NOMO-1 (cell line): ENCODE data around the gene RGS5.

Experiments used
- DNase-seq, 2 experiments: peaks; one replicate each; lab custom pipeline; 2025; ENCODE audit not compliant: unreplicated experiment in 2 of 2; lab: John Stamatoyannopoulos, UW

Gene RGS5

DNA sequence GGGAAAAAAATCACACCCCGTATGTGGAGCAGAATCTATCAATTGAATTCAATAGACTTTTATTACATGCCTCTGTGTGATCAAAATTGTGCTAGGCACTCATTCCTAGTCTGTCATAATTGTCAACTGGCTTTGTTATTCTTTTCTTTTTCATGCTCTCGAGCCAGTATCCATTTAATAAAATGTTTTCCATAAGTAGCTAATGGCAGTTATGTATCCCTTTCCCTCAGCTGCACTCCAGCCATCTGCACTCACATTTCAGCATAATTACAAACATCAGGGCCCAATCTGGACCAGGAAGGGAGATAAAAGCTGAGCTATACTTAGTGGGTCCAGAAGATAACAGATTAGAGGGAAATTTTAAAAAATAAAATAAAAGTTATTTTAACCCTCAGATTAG lies 15.9 kb downstream of the RGS5 start:
- DNase-seq = no peak

DNA sequence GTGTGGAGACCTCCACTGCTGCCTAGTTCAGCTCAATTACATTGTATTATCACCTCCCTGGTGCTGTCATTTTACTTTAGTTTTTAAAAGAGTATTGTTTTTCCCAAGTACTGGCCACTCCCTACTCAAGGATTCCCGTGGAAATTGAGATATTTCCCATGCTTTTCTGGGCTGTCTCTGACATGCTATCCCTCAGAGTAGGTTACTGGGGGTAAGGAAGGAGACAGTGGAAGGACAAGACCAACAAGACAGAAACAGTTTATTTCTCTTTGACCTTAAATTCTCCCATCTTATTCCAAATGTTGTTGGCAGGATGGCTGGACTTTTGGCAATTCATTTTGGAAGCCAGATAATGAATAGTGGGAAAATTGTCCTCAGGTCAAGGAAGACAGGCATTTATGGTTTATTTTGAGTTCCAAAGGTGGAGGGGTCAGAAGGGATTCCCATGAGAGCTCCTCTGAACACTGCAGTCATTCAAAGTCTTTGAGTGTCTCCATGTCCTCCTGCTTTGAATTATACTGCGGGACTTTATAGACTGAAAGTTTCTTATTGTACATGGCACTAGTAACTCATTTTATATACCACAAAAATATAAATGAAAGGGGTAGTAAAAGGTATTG lies 20.3 kb downstream of the RGS5 start:
- no peak for DNase-seq

DNA sequence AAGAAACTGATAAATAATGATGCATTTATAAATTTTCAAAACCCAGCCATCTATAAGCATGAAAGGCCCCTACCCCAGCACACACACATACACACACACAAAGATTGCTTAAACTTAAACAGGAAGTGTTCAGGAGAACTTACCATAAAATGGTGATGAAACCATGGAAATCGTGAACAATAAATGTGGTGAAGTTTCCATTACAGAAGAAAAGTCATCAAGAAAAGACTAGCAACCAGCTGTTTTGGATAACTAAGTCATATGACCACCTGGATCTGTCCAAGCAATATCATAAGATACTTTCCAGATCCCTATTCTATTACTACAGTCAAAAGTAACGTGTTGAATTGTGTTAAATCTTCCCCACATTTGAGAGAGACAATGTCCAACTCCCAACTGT lies 24.1 kb downstream of the RGS5 start:
- DNase-seq = peak; percentile 62 to 63

DNA sequence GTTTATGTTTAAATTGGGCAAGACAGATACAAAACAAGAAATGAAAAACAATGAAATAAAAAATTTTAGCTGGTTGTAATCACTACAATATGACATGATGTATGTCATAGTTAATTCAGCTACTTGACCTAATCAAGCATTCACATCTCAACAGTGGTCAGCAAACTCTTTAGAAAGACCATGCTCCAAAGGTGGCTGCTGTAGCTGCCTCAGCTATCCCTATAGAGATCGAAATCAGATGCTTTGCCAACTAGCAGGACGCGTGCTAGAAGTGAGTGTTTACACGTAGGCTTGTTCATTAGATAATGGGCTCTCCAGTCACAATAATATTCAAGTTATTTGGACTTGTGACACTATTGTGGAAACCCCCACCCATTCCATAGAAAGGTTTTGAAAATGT lies 25.9 kb downstream of the RGS5 start:
- no peak for DNase-seq

DNA sequence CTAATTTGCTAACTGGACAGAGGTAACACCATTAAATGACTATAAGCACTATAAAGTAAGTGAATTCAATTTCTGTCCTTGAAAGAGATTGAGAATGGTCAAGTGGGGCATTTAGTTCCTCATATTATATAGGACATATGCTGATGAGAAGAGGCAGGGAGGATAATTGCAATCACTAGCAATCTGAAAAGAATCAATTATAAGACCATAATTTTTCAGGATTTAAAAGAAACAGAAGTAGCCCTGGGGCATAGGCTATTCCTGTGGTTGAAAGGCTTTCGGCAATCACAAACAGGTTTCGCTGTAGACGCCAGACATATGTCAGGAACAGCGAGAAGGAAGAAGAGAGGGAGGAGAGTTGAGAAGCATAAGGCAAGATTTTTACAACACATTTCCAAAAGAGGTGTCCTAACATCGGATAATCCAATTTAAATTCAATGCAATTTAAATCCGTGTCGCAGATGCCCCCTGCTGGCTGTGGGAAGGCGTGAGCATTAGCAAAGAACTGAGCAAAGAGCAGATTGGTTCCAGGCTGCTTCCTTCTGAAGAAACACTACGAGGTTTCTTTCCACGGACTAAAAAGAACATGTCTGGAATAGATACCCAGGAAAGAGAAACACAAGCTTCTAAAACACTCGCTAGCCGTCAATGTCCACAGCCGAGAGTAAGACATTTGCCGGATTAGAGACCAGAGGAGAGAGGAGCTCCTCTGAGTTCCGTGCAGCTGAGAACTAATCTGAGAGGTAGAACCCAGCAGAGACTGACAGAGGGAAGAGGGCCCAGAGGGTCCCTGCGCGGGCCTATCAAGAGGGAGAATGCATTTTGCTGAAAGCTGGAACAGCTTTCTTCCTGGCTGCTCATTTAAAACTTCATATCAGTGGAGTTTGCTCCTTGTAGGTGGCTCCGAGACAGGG lies 27.9 kb downstream of the RGS5 start:
- DNase-seq = peak in 1 of 2 experiments; percentile 31

DNA sequence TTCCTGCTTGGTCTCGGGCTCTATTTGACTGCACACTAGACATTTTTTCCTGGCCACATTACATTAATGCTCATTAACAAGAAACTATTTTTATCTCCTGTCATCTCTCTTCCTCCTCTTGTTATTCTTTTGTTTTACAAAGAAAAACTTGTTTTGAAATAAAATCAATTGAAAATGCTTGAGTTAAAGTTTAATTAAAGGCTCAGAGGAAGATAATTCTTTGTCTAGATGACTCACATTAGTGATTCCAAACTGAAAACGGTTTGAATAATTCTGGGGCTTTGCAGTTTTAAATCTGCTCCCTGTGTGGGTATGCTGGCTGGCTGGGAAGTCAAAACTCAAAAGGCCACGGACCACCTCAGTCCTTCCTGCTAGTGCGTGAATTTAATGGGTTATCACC lies 29.6 kb downstream of the RGS5 start:
- no peak for DNase-seq

DNA sequence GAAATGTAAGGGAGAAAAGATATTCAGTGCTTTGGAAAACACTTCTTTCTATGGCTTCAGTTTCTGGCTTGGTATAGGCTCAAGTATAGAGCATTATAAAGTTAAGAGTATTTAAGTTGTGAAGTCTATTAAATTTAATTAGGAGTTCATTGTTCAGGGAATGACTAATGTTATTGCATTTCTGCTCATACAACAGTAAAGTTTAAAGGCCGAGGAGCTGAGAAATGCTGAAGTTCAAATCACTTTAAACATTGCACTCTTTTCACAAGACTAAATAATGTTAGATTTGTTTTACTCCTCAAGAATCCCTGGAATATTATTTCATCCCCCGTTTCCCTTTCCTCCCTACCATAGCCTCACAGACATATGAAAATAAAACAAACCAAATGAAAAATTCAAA lies 30.1 kb downstream of the RGS5 start:
- no peak for DNase-seq

DNA sequence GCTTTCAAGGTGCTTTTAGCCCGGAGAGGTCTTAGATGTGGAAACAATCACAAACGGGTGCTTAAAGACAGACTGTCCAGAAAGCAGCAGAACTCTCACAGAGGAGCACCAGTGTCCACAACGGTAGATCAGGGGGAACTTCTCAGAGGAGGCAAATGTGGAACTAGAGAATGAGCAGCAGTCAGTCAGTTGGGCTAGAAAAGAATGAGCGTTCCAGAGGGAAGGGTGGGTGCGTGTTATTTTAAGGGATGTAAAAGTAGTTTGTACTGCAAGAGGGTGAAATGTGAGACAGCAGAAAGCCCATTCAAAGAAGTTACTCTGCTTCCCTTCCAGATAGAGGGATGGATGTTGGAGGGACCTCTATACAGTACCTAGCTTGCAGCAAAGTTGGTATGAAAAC lies 30.9 kb downstream of the RGS5 start:
- DNase-seq = peak in 1 of 2 experiments; percentile 1

DNA sequence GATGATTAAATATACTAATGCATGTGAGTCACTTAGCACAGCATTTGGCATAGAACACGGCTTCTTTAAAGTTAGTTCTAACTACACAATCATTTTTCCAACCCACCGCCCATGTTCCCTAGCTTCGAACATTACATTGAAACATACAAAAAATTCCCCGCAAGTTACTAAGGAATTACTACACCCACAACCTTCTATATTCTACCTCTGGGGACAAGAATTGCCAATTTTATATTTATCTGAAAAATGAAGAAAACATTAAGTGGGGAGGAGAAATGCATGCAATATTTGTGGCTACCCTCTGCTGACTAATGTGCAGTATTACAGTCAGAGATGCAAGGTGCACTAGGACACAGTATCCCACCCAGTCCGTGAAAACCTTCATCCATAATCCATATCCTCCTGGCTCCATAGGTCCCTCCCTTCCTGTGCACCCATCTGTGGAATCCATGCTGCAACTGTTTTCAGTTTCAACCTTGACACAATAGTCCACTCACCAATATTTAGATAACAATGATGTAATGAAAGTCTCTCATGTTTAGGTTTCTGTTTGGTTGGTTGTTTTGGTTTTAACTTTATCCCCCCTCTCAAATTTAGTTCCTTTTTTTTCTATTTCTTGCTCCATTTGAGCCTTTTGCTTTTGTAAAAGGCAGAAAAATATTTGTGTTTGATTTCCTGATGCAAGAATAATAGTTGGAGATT lies 31.6 kb downstream of the RGS5 start:
- DNase-seq = no peak

DNA sequence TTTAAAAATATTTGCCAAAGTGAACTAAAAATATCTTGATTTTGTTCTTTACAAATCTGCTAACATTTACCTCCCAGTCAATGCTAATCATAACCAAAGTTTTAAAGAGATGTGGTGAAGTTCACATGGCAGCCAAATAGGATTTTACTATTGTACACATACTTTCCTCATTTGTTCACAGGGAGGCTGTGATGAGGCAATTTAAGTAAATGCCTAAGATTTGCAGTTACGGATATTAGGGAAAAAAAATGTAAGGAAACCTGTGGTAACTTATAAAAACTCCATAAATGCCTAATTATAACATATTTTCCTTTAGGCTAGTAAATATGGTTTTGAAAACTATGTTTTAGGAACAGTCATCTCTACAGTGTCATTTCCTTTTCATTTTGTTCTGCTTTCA lies 32.4 kb downstream of the RGS5 start:
- DNase-seq = no peak

DNA sequence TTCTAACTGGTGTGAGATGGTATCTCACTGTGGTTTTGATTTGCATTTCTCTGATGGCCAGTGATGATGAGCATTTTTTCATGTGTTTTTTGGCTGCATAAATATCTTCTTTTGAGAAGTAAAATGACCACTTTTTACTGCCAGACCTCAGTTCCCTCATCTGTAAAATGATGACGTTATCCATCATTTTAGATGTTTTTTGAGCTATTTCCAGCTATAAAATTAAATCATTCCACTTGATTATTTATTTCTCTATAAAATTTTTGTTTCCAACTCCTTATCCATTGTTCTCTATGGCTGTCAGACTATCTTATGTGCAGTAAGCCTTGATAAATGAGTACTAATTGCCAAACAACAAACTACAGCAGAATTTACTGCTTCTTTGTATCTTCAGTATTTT lies 33.2 kb downstream of the RGS5 start:
- no peak for DNase-seq

DNA sequence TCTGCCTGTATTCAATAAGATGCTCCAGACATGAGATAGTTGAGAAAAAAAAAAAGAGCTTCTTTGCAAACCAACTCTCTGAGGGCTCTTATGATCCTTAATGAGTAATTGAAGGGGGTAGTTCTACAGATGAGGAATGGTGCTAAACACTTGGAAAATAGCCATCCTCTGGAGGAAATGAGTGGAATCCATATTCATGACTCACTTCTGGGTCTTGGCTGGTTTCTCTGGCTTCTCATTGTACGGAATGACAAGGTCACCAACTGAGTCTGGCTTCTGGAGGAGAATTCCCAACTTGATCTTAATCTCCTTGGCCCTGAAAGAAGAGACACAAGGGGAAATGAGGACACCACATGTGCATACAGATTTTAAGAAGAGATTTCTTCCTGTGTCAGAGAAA lies 34.7 kb downstream of the RGS5 start:
- no peak for DNase-seq

DNA sequence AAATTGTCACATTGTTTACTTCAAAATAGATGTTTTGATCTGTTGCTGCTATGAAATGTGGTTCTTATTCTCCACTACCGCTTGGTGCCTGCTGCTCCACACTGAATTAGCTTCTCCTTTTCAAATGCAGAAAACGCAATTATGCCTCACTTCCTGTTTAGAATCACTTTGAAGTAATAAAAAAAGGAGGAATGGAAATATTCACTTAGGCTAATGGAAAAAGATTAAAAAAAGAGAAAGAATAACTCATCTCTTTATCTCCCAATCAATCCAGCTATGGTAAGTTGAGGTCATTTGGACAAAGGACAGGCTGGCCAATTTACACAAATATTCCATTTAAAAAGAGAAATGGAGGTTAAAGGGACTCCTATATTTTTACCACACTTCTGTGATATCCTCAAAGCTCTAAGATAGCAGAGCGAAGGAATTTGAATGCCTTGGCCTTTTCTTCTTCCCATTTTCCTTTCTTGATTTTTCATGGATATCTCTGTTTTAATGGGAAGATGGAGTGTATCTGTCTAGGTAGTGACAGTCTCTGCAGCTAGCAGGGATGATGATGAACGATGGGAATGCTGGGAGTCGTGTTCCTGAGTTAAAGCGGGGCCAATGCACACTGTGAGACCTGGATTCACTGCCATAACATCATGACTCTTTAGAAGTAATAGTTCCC lies 35.7 kb downstream of the RGS5 start:
- peak; percentile 8 to 66 for DNase-seq

DNA sequence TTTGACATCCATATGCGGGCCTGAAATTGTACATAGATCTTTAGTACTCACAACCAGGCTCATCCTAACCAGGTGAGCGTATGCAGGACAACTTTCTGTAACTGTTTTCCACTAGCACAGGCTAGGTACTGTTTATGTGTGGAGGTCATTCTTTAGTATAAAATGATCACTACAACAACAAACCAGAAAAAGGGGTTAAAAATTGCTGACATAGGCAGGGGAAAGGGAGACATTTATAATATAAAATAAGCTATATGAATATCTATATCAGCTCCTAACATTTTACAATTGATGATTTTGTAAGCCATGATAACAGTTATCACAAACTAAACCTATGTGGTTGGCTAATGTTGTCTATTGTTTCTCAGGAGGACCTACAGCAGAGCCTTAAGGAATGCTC lies 37.6 kb downstream of the RGS5 start:
- DNase-seq = no peak

DNA sequence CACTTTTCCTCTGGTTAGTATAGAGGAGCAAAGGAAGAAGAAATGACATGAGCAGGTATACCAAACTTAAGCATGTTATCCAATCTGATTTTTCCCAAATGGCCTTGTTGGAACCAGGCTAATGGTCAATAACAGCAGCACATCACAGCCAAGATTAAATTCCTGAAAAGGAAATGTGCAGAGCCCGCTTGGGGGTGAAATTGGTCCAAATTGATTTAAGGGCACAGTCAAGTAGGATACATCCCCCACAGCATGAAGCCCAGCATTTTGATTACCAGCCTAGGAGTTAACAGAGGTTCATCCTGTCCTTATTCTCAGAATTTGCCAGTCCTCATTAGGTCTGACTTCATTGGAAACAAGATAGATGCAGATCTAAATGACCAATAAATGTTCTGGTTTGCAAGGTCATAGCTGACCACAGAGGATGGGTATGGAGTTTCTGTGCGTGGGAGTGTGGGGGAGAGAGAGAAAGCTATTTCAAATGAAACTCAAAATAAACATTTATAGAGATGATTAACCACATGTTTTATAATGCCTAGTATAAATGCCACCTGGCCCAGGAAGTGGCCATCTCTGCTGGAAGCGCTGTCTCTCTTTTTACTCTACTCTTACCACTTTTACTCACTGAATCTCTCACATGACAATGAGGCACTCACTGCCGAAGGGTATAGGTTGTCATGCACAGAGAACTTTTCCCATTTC lies 38.7 kb downstream of the RGS5 start:
- no peak for DNase-seq

DNA sequence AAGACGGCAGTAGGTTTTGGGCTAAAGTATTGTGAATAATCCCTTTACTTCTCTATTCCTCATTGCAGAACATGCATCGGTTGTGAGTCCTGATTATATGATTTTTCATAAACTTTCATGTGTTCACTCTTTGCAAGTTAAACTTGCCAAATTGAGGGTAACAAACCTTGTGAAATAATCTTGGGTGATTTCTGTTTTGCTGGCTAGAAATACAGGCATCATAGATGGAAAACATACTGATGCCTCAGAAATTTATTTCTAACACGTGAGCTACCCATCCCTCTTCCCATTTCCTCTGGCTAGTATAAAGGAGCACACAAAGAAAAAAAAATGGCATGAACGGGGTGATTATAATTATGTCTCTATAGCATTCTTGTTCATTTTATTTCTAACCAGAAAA lies 39.6 kb downstream of the RGS5 start:
- DNase-seq = no peak

DNA sequence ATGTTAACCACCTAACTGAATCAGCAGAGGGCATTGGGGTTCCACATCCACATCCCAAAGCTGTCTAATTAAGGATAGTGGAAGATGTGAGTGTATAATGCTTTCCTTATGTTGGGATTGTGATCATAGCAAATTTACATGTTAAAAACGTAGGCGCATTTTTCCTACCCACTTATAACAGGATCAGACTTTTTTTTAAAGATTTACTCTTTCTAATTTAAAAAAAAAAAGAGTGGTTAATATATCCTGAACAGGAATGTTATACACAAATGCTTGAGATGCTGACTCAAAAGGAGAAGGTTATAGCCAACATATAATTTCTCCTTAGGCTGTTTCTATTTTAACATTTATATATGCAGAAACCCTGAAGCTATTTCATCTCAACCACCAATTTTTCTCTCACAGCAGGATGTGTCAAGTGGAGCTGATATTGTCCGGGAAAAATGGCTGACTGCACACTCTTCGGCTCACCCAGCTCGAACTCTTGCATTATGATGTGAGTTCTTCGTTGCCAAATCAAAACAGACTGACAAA lies 40.3 kb downstream of the RGS5 start:
- no peak for DNase-seq

DNA sequence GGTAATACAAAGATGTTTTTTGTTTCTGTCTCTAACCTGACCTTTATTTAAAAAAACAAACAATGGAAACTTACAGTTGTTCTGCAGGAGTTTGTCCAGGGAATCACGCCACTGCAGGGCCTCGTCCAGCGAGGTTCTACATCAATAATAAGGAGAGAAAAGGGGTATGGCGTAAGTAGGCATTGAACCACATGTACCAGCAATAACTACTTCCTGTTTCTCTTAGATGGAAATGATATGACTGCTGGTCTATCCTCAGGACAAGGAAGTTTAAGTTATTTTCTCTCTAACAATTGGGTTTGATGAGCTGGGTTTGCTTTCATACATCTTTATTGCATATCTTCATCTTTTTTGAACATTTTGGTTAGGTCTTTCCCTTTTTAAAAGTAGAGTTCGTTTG lies 40.9 kb downstream of the RGS5 start:
- peak; percentile 37 to 80 for DNase-seq

DNA sequence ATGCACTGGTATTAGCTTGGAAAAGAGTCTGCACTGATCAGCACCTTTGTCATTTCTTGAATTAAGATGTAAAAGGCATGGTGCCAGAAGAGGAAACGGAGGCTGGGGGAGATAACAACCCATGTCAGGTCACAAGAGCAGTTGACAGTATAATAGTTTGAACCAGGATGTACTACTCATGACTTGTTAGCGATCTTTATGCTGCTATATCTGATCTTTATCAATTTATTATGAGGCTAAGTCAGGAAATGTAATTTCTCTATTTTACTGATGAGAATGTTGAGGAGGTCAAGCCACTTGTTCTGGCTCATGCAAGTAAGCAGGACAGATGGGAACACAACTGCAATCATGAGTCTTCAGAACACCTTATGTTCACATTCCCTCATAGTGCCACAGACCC lies 41.4 kb downstream of the RGS5 start:
- DNase-seq = no peak

DNA sequence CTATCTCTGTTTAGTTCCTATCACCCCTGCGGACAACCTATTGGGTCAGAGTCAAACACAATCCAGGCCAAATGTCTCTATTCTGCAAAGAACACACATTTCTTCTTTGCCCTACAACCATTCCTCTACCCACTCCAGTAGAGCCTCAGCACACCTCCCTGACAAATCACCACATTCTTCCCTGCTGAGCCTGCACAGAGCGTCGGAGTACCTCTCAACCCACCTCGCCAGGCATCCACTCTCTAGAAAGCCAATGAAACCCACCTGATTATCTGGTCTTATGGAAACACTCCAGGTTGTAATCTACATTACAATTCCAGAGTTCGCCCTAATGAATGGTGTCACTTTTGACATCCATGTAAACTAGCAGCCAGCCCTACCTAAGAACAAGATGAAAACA lies 47.1 kb downstream of the RGS5 start:
- no peak for DNase-seq
